Upper lobe of left lung (tissue), 6 donors: ENCODE data around the gene ACTR2. TPM values are rescaled to one million over a fixed set of nuclear protein-coding genes. Genes with fewer than 3 reads are reported as not detected.

Experiments used
- ATAC-seq, 2 donors: fragments of 200-7000 bp; cut with Tn5 transposase; one replicate each; pipeline ENCODE4 v1.9.1; 2022; ENCODE audit warnings: mild to moderate bottlenecking in 2 of 2, moderate library complexity in 2 of 2; ENCODE audit not compliant: low FRiP score in 2 of 2
- DNase-seq, 2 donors: peaks; one replicate each; pipeline ENCODE4 v3.0.0-alpha.2; 2019 to 2020
- H3K27ac ChIP-seq, 4 donors: fragments of 200-600 bp; sonication (generic); one replicate each; pipeline ENCODE4 v1.5.1; 2016 to 2019
- H3K27me3 ChIP-seq, 4 donors: fragments of 200-600 bp; sonication (generic); one replicate each; pipeline ENCODE4 v1.5.1; 2017 to 2019
- H3K36me3 ChIP-seq, 4 donors: fragments of 200-600 bp; sonication (generic); one replicate each; pipeline ENCODE4 v1.5.1; 2016 to 2019
- H3K4me1 ChIP-seq, 4 donors: fragments of 200-600 bp; sonication (generic); one replicate each; pipeline ENCODE4 v1.5.1; 2018 to 2019
- H3K4me3 ChIP-seq, 4 donors: fragments of 200-600 bp; sonication (generic); one replicate each; pipeline ENCODE4 v1.5.1; 2017 to 2019; ENCODE audit warnings: mild to moderate bottlenecking in 2 of 4, moderate library complexity in 1 of 4
- H3K9me3 ChIP-seq, 4 donors: fragments of 200-600 bp; sonication (generic); one replicate each; pipeline ENCODE4 v1.5.1; 2018 to 2019
- CTCF ChIP-seq, 6 experiments: fragments of 450-650 bp in 4 of 6; fragments of 200-600 bp in 2 of 6; sonication (generic) in 2 of 6; IDR thresholded peaks; one replicate each; pipeline ENCODE4 v1.5.1; 2016 to 2019; ENCODE audit warnings: antibody characterized with exemption in 6 of 6
- EP300 ChIP-seq, 4 donors: sonication (generic); formaldehyde crosslinking; IDR thresholded peaks; one replicate each; pipeline ENCODE4 v1.5.1; 2017; ENCODE audit warnings: antibody characterized with exemption in 4 of 4, control low read depth in 2 of 4
- POLR2A ChIP-seq, 4 donors: fragments of 450-650 bp; IDR thresholded peaks; one replicate each; pipeline ENCODE4 v1.5.1; 2016 to 2017; ENCODE audit warnings: antibody characterized with exemption in 4 of 4, mild to moderate bottlenecking in 2 of 4
- POLR2AphosphoS5 ChIP-seq, 2 donors: sonication (generic); formaldehyde crosslinking; IDR thresholded peaks; one replicate each; pipeline ENCODE4 v1.5.1; 2017; ENCODE audit warnings: antibody characterized with exemption in 2 of 2
- WGBS, 2 donors: methylation state at CpG; one replicate each; pipeline ENCODE4 v1.1.5; 2017 to 2018; 5-methylcytosine and 5-hydroxymethylcytosine counted together
- total RNA-seq, 6 donors: library from RNA; depleted of rRNA in 4 of 6; stranded (reverse); fragments of >200 nt in 4 of 6; gene quantifications; one replicate each; pipeline versions ENCODE4 v1.1.0 to v1.2.1, GENCODE V29; 2016 to 2021
- donor health status: DM: no; HTN: no; CAD: no; lungs with moderate emphysema.
- donor health status: DM: no; HTN: yes; CAD: no; lungs with severe emphysema.

The ACTR2 gene
- total RNA-seq, 6 donors from 2014 or later = 39.6 to 266 (median 114) TPM

GRCh38 chr2:65300761-65301711, 73.4 kb downstream of the ACTR2 start:
- H3K27ac ChIP-seq = peak overlapping the region; percentile 63 to 73 (median 70)
- TF ChIP-seq EP300 (IDR thresholded peaks at IDR 0.05) (no peak), CTCF (IDR thresholded peaks at IDR 0.05) (no peak), POLR2AphosphoS5 (IDR thresholded peaks at IDR 0.05) (no peak), POLR2A (IDR thresholded peaks at IDR 0.05) (peak in 1 of 4 donors; percentile 8)
- peak overlapping the region in 1 of 4 donors; percentile 11 for H3K4me3 ChIP-seq
- no peaks in the 10 kb centered on the region for H3K9me3 ChIP-seq
- H3K27me3 ChIP-seq = no peaks in the 10 kb centered on the region
- 23 to 39% methylated on average over 20 of the region's 20 CpGs for WGBS, 2 donors
- ATAC-seq (peak; percentile 84 to 89), DNase-seq (peak; percentile 65 to 67)
- H3K4me1 ChIP-seq = peaks cover 32 to 35% (median 33%) of the 10 kb centered on the region in 4 donors
- no peaks in the 10 kb centered on the region for H3K36me3 ChIP-seq

GRCh38 chr2:65305934-65306333, 78.3 kb downstream of the ACTR2 start:
- 95% methylated on average over 2 of the region's 2 CpGs for WGBS, 2 donors
- TF ChIP-seq EP300 (IDR thresholded peaks at IDR 0.05) = no peak
- no peak for TF ChIP-seq CTCF (IDR thresholded peaks at IDR 0.05)
- TF ChIP-seq POLR2A (IDR thresholded peaks at IDR 0.05) = no peak
- no peak for TF ChIP-seq POLR2AphosphoS5 (IDR thresholded peaks at IDR 0.05)
- Histone ChIP-seq H3K4me1 (peaks cover 24 to 34% (median 29%) of the 10 kb centered on the region in 4 donors), H3K36me3 (peaks cover 0 to 3% (median 0%) of the 10 kb centered on the region in 4 donors), H3K4me3 (no peak overlapping the region), H3K27ac (no peak overlapping the region), H3K27me3 (no peaks in the 10 kb centered on the region), H3K9me3 (no peaks in the 10 kb centered on the region)
- ATAC-seq (no peak), DNase-seq (no peak)

- H3K27me3 ChIP-seq = no peaks in the 10 kb centered on the region
- no peaks in the 10 kb centered on the region for H3K9me3 ChIP-seq
- DNase-seq = peak in 1 of 2 donors; percentile 78
- 66 to 75% methylated on average over 8 of the region's 8 CpGs for WGBS, 2 donors
- peaks cover 5 to 33% (median 13%) of the 10 kb centered on the region in 4 donors for H3K36me3 ChIP-seq
- H3K27ac ChIP-seq = peak overlapping the region; percentile 70 to 89 (median 78)
- no peak overlapping the region for H3K4me3 ChIP-seq
- TF ChIP-seq POLR2A (IDR thresholded peaks at IDR 0.05) = no peak
- peak in 2 of 6 experiments; percentile 13 to 35 for TF ChIP-seq CTCF (IDR thresholded peaks at IDR 0.05)
- TF ChIP-seq EP300 (IDR thresholded peaks at IDR 0.05) = no peak
- peak in 1 of 2 donors; percentile 15 for TF ChIP-seq POLR2AphosphoS5 (IDR thresholded peaks at IDR 0.05)
- peak; percentile 26 to 69 for ATAC-seq
- peaks cover 13 to 26% (median 21%) of the 10 kb centered on the region in 4 donors for H3K4me1 ChIP-seq
Observed at GRCh38 chr2:65309699-65310098, 82.1 kb downstream of the ACTR2 start.

GRCh38 chr2:65311049-65311448, 83.4 kb downstream of the ACTR2 start:
- Histone ChIP-seq H3K36me3 (peaks cover 5 to 39% (median 13%) of the 10 kb centered on the region in 4 donors), H3K9me3 (no peaks in the 10 kb centered on the region), H3K4me1 (peaks cover 13 to 26% (median 21%) of the 10 kb centered on the region in 4 donors), H3K27me3 (no peaks in the 10 kb centered on the region), H3K4me3 (no peak overlapping the region), H3K27ac (peak overlapping the region; percentile 36 to 89 (median 71))
- no peak for TF ChIP-seq POLR2AphosphoS5 (IDR thresholded peaks at IDR 0.05)
- TF ChIP-seq EP300 (IDR thresholded peaks at IDR 0.05) = no peak
- no peak for TF ChIP-seq CTCF (IDR thresholded peaks at IDR 0.05)
- TF ChIP-seq POLR2A (IDR thresholded peaks at IDR 0.05) = no peak
- DNase-seq (no peak), ATAC-seq (no peak)
- 75 to 81% methylated on average over 6 of the region's 6 CpGs for WGBS, 2 donors
